SK-N-MC (cell line): ENCODE data around the gene MYB.
"Not testable (repeated sequence)": the region's sequence is repeated elsewhere in the genome, so short reads cannot be mapped to it uniquely, and the experiment has no call there.

ENCODE experiments used
- DNase-seq: peaks from one replicate; pipeline ENCODE4 v3.0.0-alpha.2; 2011; ENCODE audit warnings: low read depth, low spot score
- H3K27ac ChIP-seq: fragments of 200-600 bp; sonication (generic); 2 replicates; pipeline ENCODE4 v1.5.1; 2016; ENCODE audit warnings: mixed run types
- H3K36me3 ChIP-seq: fragments of 200-600 bp; sonication (generic); 2 replicates; pipeline ENCODE4 v1.6.1; 2017; ENCODE audit warnings: antibody characterized with exemption, low read length, mixed read lengths; ENCODE audit not compliant: insufficient read depth
- H3K4me3 ChIP-seq: fragments of 200-600 bp; sonication (generic); 2 replicates; pipeline ENCODE4 v1.5.1; 2016
- H3K9ac ChIP-seq: fragments of 200-600 bp; sonication (generic); 2 replicates; pipeline ENCODE4 v1.8.0; 2017; ENCODE audit warnings: mixed run types, mixed read lengths; ENCODE audit not compliant: insufficient read length
- H3K9me3 ChIP-seq: fragments of 200-600 bp; sonication (generic); 2 replicates; pipeline ENCODE4 v1.6.1; 2017; ENCODE audit warnings: low read depth, mild to moderate bottlenecking, antibody characterized with exemption, low read length, moderate library complexity, mixed read lengths
- EZH2 ChIP-seq: fragments of 200-600 bp; sonication (generic); IDR thresholded peaks from one replicate; pipeline ENCODE4 v1.6.1; 2017; ENCODE audit warnings: antibody characterized with exemption
- FOXP2 ChIP-seq: optimal IDR thresholded peaks from 2 replicates; pipeline ENCODE3; 2011; ENCODE audit warnings: mild to moderate bottlenecking, moderate library complexity; ENCODE audit not compliant: insufficient read depth; ENCODE audit errors: extremely low read length, control extremely low read depth
- POLR2AphosphoS5 ChIP-seq: IDR thresholded peaks from 2 replicates; pipeline ENCODE4 v1.6.1; 2012; ENCODE audit warnings: mild to moderate bottlenecking, low read depth, low read length, borderline replicate concordance

MYB gene

GRCh38 chr6:135180542-135181332 is at the start of gene MYB:
TSS of gene MYB (plus strand) at chr6:135181308. CDS start at chr6:135181514, 206 bp downstream.
- Histone ChIP-seq H3K9ac (peak within 1 kb of the TSS; percentile 85), H3K9me3 (no peaks in the 10 kb centered on the region), H3K27ac (peak within 1 kb of the TSS; percentile 56; the same call in 1 of the 2 replicates), H3K4me3 (peak within 1 kb of the TSS; percentile 97), H3K36me3 (no peaks in the 10 kb centered on the region; the same call in 1 of the 2 replicates)
- TF ChIP-seq FOXP2, result no peak
- no peak for TF ChIP-seq EZH2
- TF ChIP-seq POLR2AphosphoS5, result 0 out of 2 replicates have a peak, but pooled peaks have one; percentile 11
- no peak for DNase-seq

- Histone ChIP-seq H3K9me3 (no peaks in the 10 kb centered on the region), H3K9ac (no peak overlapping the region), H3K4me3 (no peak overlapping the region), H3K36me3 (no peaks in the 10 kb centered on the region), H3K27ac (no peak overlapping the region)
- no peak for DNase-seq
- TF ChIP-seq EZH2, result no peak
- no peak for TF ChIP-seq FOXP2
- TF ChIP-seq POLR2AphosphoS5, result no peak
Measured at GRCh38 chr6:135132776-135133175, 48.3 kb upstream of the MYB start.

- Histone ChIP-seq H3K36me3 (no peaks in the 10 kb centered on the region), H3K9ac (no peak overlapping the region), H3K4me3 (no peak overlapping the region), H3K27ac (no peak overlapping the region), H3K9me3 (no peaks in the 10 kb centered on the region)
- DNase-seq, result no peak
- no peak for TF ChIP-seq POLR2AphosphoS5
- TF ChIP-seq FOXP2, result no peak
- TF ChIP-seq EZH2, result no peak
Measured at GRCh38 chr6:135135835-135136234, 45.3 kb upstream of the MYB start.

GRCh38 chr6:135137826-135138225 is 43.3 kb upstream of the MYB start:
- no peak overlapping the region for H3K9ac ChIP-seq
- H3K36me3 ChIP-seq, result no peaks in the 10 kb centered on the region
- H3K4me3 ChIP-seq, result no peak overlapping the region
- no peak for DNase-seq
- H3K9me3 ChIP-seq, result no peaks in the 10 kb centered on the region
- no peak for TF ChIP-seq POLR2AphosphoS5
- no peak for TF ChIP-seq FOXP2
- no peak for TF ChIP-seq EZH2
- no peak overlapping the region for H3K27ac ChIP-seq

GRCh38 chr6:135141182-135141581 is 39.9 kb upstream of the MYB start:
- no peak for DNase-seq
- H3K4me3 ChIP-seq, result no peak overlapping the region
- H3K36me3 ChIP-seq, result no peaks in the 10 kb centered on the region
- no peaks in the 10 kb centered on the region for H3K9me3 ChIP-seq
- TF ChIP-seq POLR2AphosphoS5 (no peak), EZH2 (no peak), FOXP2 (no peak)
- H3K27ac ChIP-seq, result no peak overlapping the region
- H3K9ac ChIP-seq, result no peak overlapping the region

- TF ChIP-seq FOXP2, result no peak
- TF ChIP-seq POLR2AphosphoS5, result no peak
- TF ChIP-seq EZH2, result no peak
- no peak for DNase-seq
- no peak overlapping the region for H3K27ac ChIP-seq
- H3K9me3 ChIP-seq, result no peaks in the 10 kb centered on the region
- H3K9ac ChIP-seq, result no peak overlapping the region
- no peaks in the 10 kb centered on the region for H3K36me3 ChIP-seq
- no peak overlapping the region for H3K4me3 ChIP-seq
Measured at GRCh38 chr6:135141728-135142127, 39.4 kb upstream of the MYB start.

GRCh38 chr6:135142232-135142631 is 38.9 kb upstream of the MYB start:
- H3K9me3 ChIP-seq, DNase-seq, H3K4me3 ChIP-seq, H3K27ac ChIP-seq, H3K9ac ChIP-seq, H3K36me3 ChIP-seq: not testable (repeated sequence)

GRCh38 chr6:135144673-135145062 is 36.4 kb upstream of the MYB start:
- no peak for DNase-seq
- H3K9me3 ChIP-seq, result no peaks in the 10 kb centered on the region
- peak overlapping the region; percentile 50 for H3K9ac ChIP-seq
- H3K27ac ChIP-seq, result peak overlapping the region; percentile 96
- peak overlapping the region; percentile 48 for H3K4me3 ChIP-seq
- H3K36me3 ChIP-seq, result no peaks in the 10 kb centered on the region
- TF ChIP-seq EZH2, result no peak
- TF ChIP-seq POLR2AphosphoS5, result no peak
- TF ChIP-seq FOXP2, result no peak
